ENCODE measurements around the gene CRIM1.

DNA sequence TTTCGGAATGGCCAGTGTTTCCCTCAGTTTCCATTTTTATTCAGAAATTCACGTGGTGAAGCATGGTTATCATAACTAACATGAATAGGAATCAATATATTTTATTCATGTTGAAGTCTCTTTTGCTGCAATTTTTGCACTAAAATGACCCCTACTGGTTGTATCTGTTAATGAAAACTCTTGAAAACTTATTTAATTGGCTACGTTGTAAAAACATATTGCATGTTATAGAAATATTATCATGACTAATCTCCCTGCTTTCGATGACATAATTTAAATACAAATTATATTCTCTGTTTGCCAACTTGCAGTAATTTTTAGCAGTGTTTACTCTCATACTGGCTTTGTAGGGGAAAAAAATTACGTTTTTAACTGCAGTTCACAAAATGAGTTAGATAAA is 3.5 kb downstream of the CRIM1 start:
- TF ChIP-seq TEAD4 (IDR thresholded peaks at IDR 0.05), result no peak
- no peak for TF ChIP-seq TAF1 (IDR thresholded peaks at IDR 0.05; ENCODE audit: low read depth)
